Mesenchymal stem cell (in vitro differentiated cells and primary cell): ENCODE data around the gene PIGR.
A peak's percentile ranks its signal among the peaks of the same experiment; 100 is the strongest.
"Not testable (repeated sequence)": the region's sequence is repeated elsewhere in the genome, so short reads cannot be mapped to it uniquely, and the experiment has no call there.

Source experiments
- DNase-seq: peaks from one replicate; pipeline ENCODE4 v3.0.0-alpha.2; 2013
- H2AFZ ChIP-seq: one replicate; pipeline ENCODE4 v1.6.1; 2013; ENCODE audit warnings: low read depth, mild to moderate bottlenecking, control low read depth, inconsistent platforms, low read length, moderate library complexity
- H2AK5ac ChIP-seq: 2 replicates; pipeline ENCODE4 v1.6.1; 2013; ENCODE audit warnings: low read length, moderate library complexity, mild to moderate bottlenecking, inconsistent platforms; ENCODE audit not compliant: severe bottlenecking
- H2BK120ac ChIP-seq: one replicate; pipeline ENCODE4 v1.6.1; 2013; ENCODE audit warnings: low read depth, mild to moderate bottlenecking, inconsistent platforms, low read length, moderate library complexity
- H2BK12ac ChIP-seq, 2 experiments: one replicate each; pipeline ENCODE4 v1.6.1; 2013; ENCODE audit warnings: inconsistent platforms in 2 of 2, low read length in 2 of 2, mild to moderate bottlenecking in 2 of 2, moderate library complexity in 2 of 2, control low read depth in 1 of 2
- H2BK15ac ChIP-seq: one replicate; pipeline ENCODE4 v1.6.1; 2013; ENCODE audit warnings: mild to moderate bottlenecking, low read depth, inconsistent platforms; ENCODE audit not compliant: poor library complexity, severe bottlenecking
- H2BK5ac ChIP-seq: 2 replicates; pipeline ENCODE4 v1.6.1; 2013; ENCODE audit warnings: low read depth, mild to moderate bottlenecking, low read length, control low read depth, inconsistent platforms; ENCODE audit not compliant: poor library complexity, severe bottlenecking
- H3K14ac ChIP-seq, 2 experiments: one replicate each; pipeline ENCODE4 v1.6.1; 2013; ENCODE audit warnings: inconsistent platforms in 2 of 2, low read length in 2 of 2, control low read depth in 1 of 2, mild to moderate bottlenecking in 1 of 2, moderate library complexity in 1 of 2
- H3K18ac ChIP-seq, 2 experiments: one replicate each; pipeline ENCODE4 v1.6.1; 2013; ENCODE audit warnings: inconsistent platforms in 2 of 2, low read length in 2 of 2, control low read depth in 1 of 2, low read depth in 1 of 2, mild to moderate bottlenecking in 1 of 2
- H3K23ac ChIP-seq, 2 experiments: one replicate each; pipeline ENCODE4 v1.6.1; 2013; ENCODE audit warnings: inconsistent platforms in 2 of 2, low read length in 2 of 2, mild to moderate bottlenecking in 2 of 2, moderate library complexity in 2 of 2, control low read depth in 1 of 2
- H3K27ac ChIP-seq: 2 replicates; pipeline ENCODE4 v1.5.1; 2013; ENCODE audit warnings: mild to moderate bottlenecking, moderate library complexity, low read length, control low read depth, inconsistent platforms; ENCODE audit not compliant: poor library complexity, severe bottlenecking
- H3K27me3 ChIP-seq, 2 experiments: 2 replicates each; pipeline versions ENCODE4 v1.6.1 to v1.7.0; 2013; ENCODE audit warnings: low read length in 2 of 2, mild to moderate bottlenecking in 2 of 2, moderate library complexity in 2 of 2, control low read depth in 1 of 2, inconsistent platforms in 1 of 2; ENCODE audit not compliant: control insufficient read depth in 1 of 2, insufficient read depth in 1 of 2
- H3K36me3 ChIP-seq, 2 experiments: 2 replicates each; pipeline versions ENCODE4 v1.6.1 to v1.7.0; 2013; ENCODE audit warnings: low read length in 2 of 2, control low read depth in 1 of 2, inconsistent platforms in 1 of 2, low read depth in 1 of 2, mild to moderate bottlenecking in 1 of 2; ENCODE audit not compliant: insufficient read depth in 2 of 2, control insufficient read depth in 1 of 2
- H3K4ac ChIP-seq, 2 experiments: one replicate each; pipeline ENCODE4 v1.6.1; 2013; ENCODE audit warnings: inconsistent platforms in 2 of 2, low read length in 2 of 2, mild to moderate bottlenecking in 2 of 2, moderate library complexity in 2 of 2, control low read depth in 1 of 2, low read depth in 1 of 2
- H3K4me1 ChIP-seq: 2 replicates; pipeline ENCODE4 v1.6.1; 2013; ENCODE audit warnings: low read depth, low read length, control low read depth; ENCODE audit not compliant: control insufficient read depth, insufficient read depth
- H3K4me2 ChIP-seq: 2 replicates; pipeline ENCODE4 v1.6.1; 2013; ENCODE audit warnings: low read length, mild to moderate bottlenecking, inconsistent platforms; ENCODE audit not compliant: poor library complexity, severe bottlenecking
- H3K4me3 ChIP-seq, 2 experiments: 2 replicates each; pipeline versions ENCODE4 v1.5.1 to v1.7.0; 2013; ENCODE audit warnings: low read length in 2 of 2, mild to moderate bottlenecking in 2 of 2, control low read depth in 1 of 2, low read depth in 1 of 2; ENCODE audit not compliant: insufficient read depth in 1 of 2
- H3K79me1 ChIP-seq: replicated peaks from 2 replicates; pipeline ENCODE4 v1.6.1; 2013; ENCODE audit warnings: mild to moderate bottlenecking, control low read depth, low read length, inconsistent platforms; ENCODE audit not compliant: poor library complexity, severe bottlenecking
- H3K9ac ChIP-seq: 2 replicates; pipeline ENCODE4 v1.7.0; 2013; ENCODE audit warnings: mild to moderate bottlenecking, low read length, moderate library complexity
- H3K9me3 ChIP-seq: 2 replicates; pipeline ENCODE4 v1.7.0; 2013; ENCODE audit warnings: mild to moderate bottlenecking, low read length; ENCODE audit not compliant: control insufficient read depth
- H4K8ac ChIP-seq: one replicate; pipeline ENCODE4 v1.6.1; 2013; ENCODE audit warnings: inconsistent platforms, mild to moderate bottlenecking, low read length, moderate library complexity
- H4K91ac ChIP-seq: one replicate; pipeline ENCODE4 v1.6.1; 2013; ENCODE audit warnings: mild to moderate bottlenecking, low read length, inconsistent platforms
- WGBS: methylation state at CpG from one replicate; pipeline ENCODE4 v1.1.7; 2013; ENCODE audit warnings: mixed read lengths; 5-methylcytosine and 5-hydroxymethylcytosine counted together

PIGR gene

DNA sequence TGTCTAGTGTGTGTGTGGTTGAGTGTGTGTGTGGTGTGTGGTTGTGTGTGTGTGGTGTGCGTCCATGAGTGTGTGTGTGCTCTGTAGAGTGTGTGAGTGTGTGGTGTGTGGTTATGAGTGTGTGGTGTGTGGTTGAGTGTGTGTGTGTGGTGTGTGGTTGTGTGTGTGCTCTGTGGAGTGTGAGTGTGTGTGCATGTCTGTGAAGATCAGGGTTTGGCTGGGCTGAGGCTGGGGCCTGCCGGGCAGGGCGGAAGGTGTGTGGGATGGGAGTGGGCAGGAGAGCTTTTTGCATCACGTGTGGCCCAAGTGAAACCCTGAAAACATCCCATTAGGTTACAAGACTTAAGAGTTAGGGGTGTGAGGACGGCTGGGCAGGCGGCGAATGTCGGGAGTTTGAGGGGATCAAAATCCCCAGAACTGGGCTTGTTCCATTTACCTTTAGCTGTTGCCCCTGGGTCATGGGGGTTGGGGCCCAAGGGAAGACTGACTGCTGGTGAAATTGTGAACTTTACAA lies 21.6 kb downstream of the PIGR start:
- H3K27ac ChIP-seq, result no peak overlapping the region
- H3K4me3 ChIP-seq, result no peak overlapping the region
- peaks cover 4 to 17% of the 10 kb centered on the region in 2 experiments for H3K27me3 ChIP-seq
- no peak overlapping the region for H4K8ac ChIP-seq
- no peak overlapping the region for H2BK15ac ChIP-seq
- no peak overlapping the region for H3K23ac ChIP-seq
- no peak overlapping the region for H3K4ac ChIP-seq
- no peak overlapping the region for H3K18ac ChIP-seq
- no peak overlapping the region for H3K9ac ChIP-seq
- no peak overlapping the region for H2AFZ ChIP-seq
- H2BK5ac ChIP-seq, result no peak overlapping the region
- H3K4me1 ChIP-seq, result no peaks in the 10 kb centered on the region
- no peak overlapping the region for H2BK12ac ChIP-seq
- H3K14ac ChIP-seq, result peak overlapping the region in 1 of 2 experiments; percentile 87
- no peak for DNase-seq
- no peaks in the 10 kb centered on the region for H3K9me3 ChIP-seq
- no peaks in the 10 kb centered on the region for H3K79me1 ChIP-seq
- no peaks in the 10 kb centered on the region for H3K36me3 ChIP-seq
- WGBS, result over 99% methylated on average over 8 of the region's 8 CpGs
- H4K91ac ChIP-seq, result no peak overlapping the region
- no peak overlapping the region for H2BK120ac ChIP-seq
- no peak overlapping the region for H2AK5ac ChIP-seq
- H3K4me2 ChIP-seq, result no peak overlapping the region

DNA sequence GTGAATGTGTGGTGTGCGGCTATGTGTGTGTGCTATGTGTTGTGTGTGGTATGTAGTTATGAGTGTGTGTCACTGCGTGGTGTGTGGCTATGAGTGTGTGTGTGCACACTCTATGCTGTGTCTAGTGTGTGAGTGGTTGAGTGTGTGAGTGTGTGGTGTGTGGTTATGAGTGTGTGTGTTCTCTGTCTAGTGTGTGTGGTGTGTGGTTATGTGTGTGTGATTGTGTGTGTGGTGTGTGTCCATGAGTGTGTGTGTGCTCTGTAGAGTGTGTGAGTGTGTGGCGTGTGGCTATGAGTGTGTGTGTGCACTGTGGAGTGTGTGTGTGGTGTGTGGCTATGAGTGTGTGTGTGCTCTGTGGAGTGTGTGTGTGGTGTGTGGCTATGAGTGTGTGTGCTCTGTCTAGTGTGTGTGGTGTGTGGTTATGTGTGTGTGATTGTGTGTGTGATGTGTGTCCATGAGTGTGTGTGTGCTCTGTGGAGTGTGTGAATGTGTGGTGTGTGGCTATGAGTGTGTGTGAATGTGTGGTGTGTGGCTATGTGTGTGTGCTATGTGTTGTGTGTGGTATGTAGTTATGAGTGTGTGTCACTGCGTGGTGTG lies 22.2 kb downstream of the PIGR start:
- H2AK5ac ChIP-seq, H2BK5ac ChIP-seq, H3K4me2 ChIP-seq, H3K18ac ChIP-seq, H2AFZ ChIP-seq, H3K23ac ChIP-seq, H3K4me1 ChIP-seq, H3K9ac ChIP-seq, DNase-seq, H3K36me3 ChIP-seq, H3K27ac ChIP-seq, H3K79me1 ChIP-seq, H3K4ac ChIP-seq, H3K4me3 ChIP-seq, H4K91ac ChIP-seq, H2BK120ac ChIP-seq, H4K8ac ChIP-seq, H2BK15ac ChIP-seq, H2BK12ac ChIP-seq, H3K9me3 ChIP-seq: not testable (repeated sequence)
- Histone ChIP-seq H3K14ac (peak overlapping the region in 1 of 2 experiments; percentile 87), H3K27me3 (peaks cover 4 to 17% of the 10 kb centered on the region in 2 experiments)
- 82% methylated on average over 4 of the region's 4 CpGs for WGBS

DNA sequence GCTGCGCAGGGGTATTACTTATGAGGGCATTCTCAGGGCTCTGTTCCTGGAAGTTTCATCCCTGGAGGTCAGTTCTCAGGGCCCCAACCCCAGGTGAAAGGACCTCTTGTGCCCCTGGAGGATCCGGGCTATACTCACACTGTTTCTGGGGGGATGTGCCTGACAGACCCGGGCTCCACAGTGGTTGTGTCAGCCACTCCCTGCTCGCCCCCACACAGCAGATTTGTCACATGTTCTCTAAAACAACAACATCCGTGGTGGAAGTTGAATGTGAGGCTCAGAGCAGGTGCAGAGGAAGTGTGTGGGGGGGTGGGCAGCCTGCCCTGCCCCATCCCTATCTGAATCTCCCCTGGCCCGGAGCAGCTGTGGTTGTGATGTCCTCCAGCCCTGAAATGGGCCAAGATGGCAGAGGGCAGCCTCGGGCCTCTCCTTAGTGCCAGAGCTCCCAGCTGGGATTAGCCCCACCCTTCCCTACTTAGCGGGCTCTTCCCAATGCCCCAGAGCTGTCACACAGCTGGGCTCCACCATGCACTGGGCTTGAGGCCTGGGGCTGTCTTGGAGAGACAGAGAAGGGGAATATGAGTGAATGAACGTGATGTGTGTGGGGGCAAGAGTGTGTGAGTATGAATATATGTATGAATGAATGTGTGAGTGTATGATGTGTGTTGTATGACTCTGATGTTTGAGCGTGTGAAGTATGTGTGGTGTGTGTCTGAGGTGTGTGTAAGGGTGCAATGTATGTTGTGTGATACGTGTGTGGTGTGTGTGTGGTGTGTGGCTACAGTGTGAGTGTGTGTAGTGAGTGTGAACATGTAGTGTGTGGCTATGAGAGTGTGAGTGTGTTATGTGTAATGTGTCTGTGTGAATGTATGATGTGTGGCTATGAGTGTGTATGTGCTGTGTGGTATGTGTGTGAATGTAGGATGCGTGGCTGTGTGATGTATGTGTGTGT lies 23.0 kb downstream of the PIGR start:
- Histone ChIP-seq H3K9me3 (no peaks in the 10 kb centered on the region), H4K91ac (no peak overlapping the region), H3K23ac (no peak overlapping the region), H3K4me3 (no peak overlapping the region), H3K4ac (no peak overlapping the region), H3K27ac (no peak overlapping the region), H2AFZ (no peak overlapping the region), H2BK120ac (no peak overlapping the region), H3K27me3 (peaks cover 4 to 18% of the 10 kb centered on the region in 2 experiments), H3K4me1 (no peaks in the 10 kb centered on the region), H3K18ac (no peak overlapping the region), H3K14ac (no peak overlapping the region), H2BK12ac (no peak overlapping the region), H2AK5ac (no peak overlapping the region), H3K79me1 (no peaks in the 10 kb centered on the region), H3K36me3 (no peaks in the 10 kb centered on the region), H4K8ac (no peak overlapping the region), H2BK5ac (no peak overlapping the region), H3K4me2 (no peak overlapping the region), H2BK15ac (no peak overlapping the region), H3K9ac (no peak overlapping the region)
- DNase-seq, result no peak
- 91% methylated on average over 10 of the region's 12 CpGs for WGBS

DNA sequence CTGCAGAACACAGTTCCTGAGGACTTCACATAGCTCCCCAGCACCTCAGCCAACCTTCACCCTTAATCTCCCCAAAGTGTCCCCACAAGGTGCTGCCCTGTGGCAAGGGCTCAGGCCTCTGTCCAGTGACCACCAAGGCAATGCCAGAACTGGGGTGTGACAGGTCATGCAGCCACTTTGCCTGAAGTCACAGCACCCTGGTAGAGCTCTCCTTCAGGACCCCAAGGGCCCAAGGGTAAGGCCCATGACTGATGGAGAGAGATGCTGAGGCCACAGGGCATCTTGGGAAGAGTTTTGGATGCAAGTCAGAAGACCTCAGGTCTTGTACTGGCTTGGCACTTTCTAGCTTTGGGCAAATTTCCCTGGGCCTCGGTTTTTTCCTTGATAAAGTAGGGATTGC lies 23.7 kb downstream of the PIGR start:
- no peak overlapping the region for H3K27ac ChIP-seq

More for the DNA sequence above, 23.7 kb downstream of the PIGR start:
- Histone ChIP-seq H2BK5ac (no peak overlapping the region), H2BK12ac (no peak overlapping the region), H3K4ac (no peak overlapping the region), H2BK15ac (no peak overlapping the region), H3K27me3 (peaks cover 4 to 21% of the 10 kb centered on the region in 2 experiments), H3K36me3 (no peaks in the 10 kb centered on the region), H3K9ac (no peak overlapping the region), H2AK5ac (no peak overlapping the region), H3K79me1 (no peaks in the 10 kb centered on the region), H3K23ac (no peak overlapping the region), H3K18ac (no peak overlapping the region), H3K4me2 (no peak overlapping the region), H4K91ac (no peak overlapping the region), H3K14ac (no peak overlapping the region), H3K9me3 (no peaks in the 10 kb centered on the region), H2AFZ (no peak overlapping the region), H3K4me3 (no peak overlapping the region), H4K8ac (no peak overlapping the region), H3K4me1 (no peaks in the 10 kb centered on the region), H2BK120ac (no peak overlapping the region)
- no peak for DNase-seq
- WGBS, result 62% methylated on average over 1 of the region's 1 CpG
